ENCODE data around the gene SERINC2. TPM values are rescaled to one million over a fixed set of nuclear protein-coding genes. Genes with fewer than 3 reads are reported as not detected.
"Not testable (repeated sequence)": the region's sequence is repeated elsewhere in the genome, so short reads cannot be mapped to it uniquely, and the experiment has no call there.

Gene SERINC2
- total and polyA plus RNA-seq, 2 donors (not counting 1 experiment from before 2014, with no cell fraction given) = 28.4 to 104 TPM

DNA sequence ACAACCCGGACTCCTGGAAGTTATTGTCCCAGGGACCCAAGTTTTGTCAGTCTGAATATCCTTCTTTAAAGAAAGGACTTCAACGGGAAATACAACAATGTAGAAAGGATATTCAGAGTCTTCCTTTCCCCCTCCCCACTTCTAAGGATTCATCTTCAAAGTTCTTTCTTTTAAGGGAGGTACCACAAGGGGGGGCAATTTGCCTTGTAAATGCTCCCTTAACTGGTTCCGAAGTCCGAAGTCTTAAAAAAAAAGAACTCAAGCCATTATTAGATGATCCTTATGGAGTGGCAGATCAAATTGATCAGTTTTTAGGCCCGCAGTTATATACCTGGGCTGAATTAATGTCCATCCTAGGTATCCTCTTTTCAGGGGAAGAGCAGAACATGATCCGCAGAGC is 47.0 kb downstream of the SERINC2 start:
- Histone ChIP-seq H3K27me3 (ENCODE audit: control insufficient read depth, insufficient read depth, low read length) (peaks cover 19% of the 10 kb centered on the region), H3K9ac (ENCODE audit: insufficient read depth, low read length) (no peak overlapping the region), H2AFZ (ENCODE audit: low read length) (no peak overlapping the region), H3K9me3 (ENCODE audit: control insufficient read depth, insufficient read depth, low read depth, low read length) (peaks cover 3% of the 10 kb centered on the region), H3K27ac (ENCODE audit: insufficient read depth, low read length) (no peak overlapping the region), H3K79me2 (ENCODE audit: control insufficient read depth, insufficient read depth, low read length) (no peaks in the 10 kb centered on the region), H3K36me3 (ENCODE audit: control insufficient read depth, insufficient read depth, low read length) (no peaks in the 10 kb centered on the region), H4K20me1 (ENCODE audit: control insufficient read depth, extremely low read depth, insufficient read depth, low read length) (no peaks in the 10 kb centered on the region), H3K4me1 (ENCODE audit: control insufficient read depth, extremely low read depth, insufficient read depth, low read length) (no peaks in the 10 kb centered on the region), H3K4me3 (replicated peaks in 1 of 4; ENCODE audit: control extremely low read depth in 1 of 4, insufficient read depth in 1 of 4, low read depth in 3 of 4, low read length in 4 of 4) (no peak overlapping the region), H3K4me2 (ENCODE audit: extremely low read depth, insufficient read depth, low read length) (no peak overlapping the region)
- no peak for TF ChIP-seq EZH2 (IDR thresholded peaks at IDR 0.05; ENCODE audit: low read length, missing control alignments)
- TF ChIP-seq, protein P1, sequence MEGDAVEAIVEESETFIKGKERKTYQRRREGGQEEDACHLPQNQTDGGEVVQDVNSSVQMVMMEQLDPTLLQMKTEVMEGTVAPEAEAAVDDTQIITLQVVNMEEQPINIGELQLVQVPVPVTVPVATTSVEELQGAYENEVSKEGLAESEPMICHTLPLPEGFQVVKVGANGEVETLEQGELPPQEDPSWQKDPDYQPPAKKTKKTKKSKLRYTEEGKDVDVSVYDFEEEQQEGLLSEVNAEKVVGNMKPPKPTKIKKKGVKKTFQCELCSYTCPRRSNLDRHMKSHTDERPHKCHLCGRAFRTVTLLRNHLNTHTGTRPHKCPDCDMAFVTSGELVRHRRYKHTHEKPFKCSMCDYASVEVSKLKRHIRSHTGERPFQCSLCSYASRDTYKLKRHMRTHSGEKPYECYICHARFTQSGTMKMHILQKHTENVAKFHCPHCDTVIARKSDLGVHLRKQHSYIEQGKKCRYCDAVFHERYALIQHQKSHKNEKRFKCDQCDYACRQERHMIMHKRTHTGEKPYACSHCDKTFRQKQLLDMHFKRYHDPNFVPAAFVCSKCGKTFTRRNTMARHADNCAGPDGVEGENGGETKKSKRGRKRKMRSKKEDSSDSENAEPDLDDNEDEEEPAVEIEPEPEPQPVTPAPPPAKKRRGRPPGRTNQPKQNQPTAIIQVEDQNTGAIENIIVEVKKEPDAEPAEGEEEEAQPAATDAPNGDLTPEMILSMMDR (conservative IDR thresholded peaks at IDR 0.05 in 1 of 2, IDR thresholded peaks at IDR 0.05 in 1 of 2; ENCODE audit: low read depth in 1 of 2, low read length in 2 of 2) = peak in 1 of 2 donors; percentile 42
- peak; percentile 10 to 73 for DNase-seq (ENCODE audit: low read depth in 2 of 2)

DNA sequence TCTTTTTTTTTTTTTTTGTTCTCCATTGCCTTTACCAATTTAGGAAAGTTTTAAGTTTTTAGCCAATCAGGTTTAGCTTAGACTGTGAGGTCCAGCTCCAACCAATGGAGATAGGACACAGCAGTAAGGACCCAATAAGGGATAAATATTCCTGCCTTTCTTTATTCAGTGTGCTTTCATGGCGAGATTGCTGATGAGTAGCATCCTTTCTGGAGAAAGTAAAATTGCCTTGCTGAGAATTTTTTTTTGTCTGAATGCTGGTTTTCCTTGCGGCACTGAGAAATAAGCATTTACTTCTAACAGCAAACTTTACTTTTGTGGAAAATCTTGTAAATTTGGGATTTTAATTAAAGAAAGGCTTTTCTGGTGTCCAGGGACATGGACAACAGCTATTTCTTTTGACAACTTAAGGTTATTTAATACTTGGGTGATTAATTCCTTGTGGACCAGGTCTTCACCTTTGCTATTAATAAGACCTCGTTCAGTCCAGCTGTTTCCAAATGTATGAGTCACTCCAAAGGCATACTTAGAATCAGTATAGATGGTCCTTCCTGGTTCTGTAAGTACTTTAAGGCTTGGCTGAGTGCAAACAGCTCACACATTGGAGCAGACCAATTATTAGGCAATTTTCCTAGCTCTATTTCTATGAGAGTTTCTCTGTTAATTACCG is 54.1 kb downstream of the SERINC2 start:
- Histone ChIP-seq H3K79me2 (ENCODE audit: control insufficient read depth, insufficient read depth, low read length) (no peaks in the 10 kb centered on the region), H4K20me1 (ENCODE audit: control insufficient read depth, extremely low read depth, insufficient read depth, low read length) (no peaks in the 10 kb centered on the region), H3K4me2 (ENCODE audit: extremely low read depth, insufficient read depth, low read length) (no peak overlapping the region), H3K9me3 (ENCODE audit: control insufficient read depth, insufficient read depth, low read depth, low read length) (no peaks in the 10 kb centered on the region), H3K36me3 (ENCODE audit: control insufficient read depth, insufficient read depth, low read length) (no peaks in the 10 kb centered on the region), H3K4me1 (ENCODE audit: control insufficient read depth, extremely low read depth, insufficient read depth, low read length) (no peaks in the 10 kb centered on the region), H2AFZ (ENCODE audit: low read length) (no peak overlapping the region), H3K27me3 (ENCODE audit: control insufficient read depth, insufficient read depth, low read length) (peaks cover 4% of the 10 kb centered on the region), H3K27ac (ENCODE audit: insufficient read depth, low read length) (no peak overlapping the region), H3K4me3 (replicated peaks in 1 of 4; ENCODE audit: control extremely low read depth in 1 of 4, insufficient read depth in 1 of 4, low read depth in 3 of 4, low read length in 4 of 4) (no peak overlapping the region), H3K9ac (ENCODE audit: insufficient read depth, low read length) (no peak overlapping the region)
- TF ChIP-seq, protein P1 (conservative IDR thresholded peaks at IDR 0.05 in 1 of 2, IDR thresholded peaks at IDR 0.05 in 1 of 2; ENCODE audit: low read depth in 1 of 2, low read length in 2 of 2) = no peak
- TF ChIP-seq EZH2 (IDR thresholded peaks at IDR 0.05; ENCODE audit: low read length, missing control alignments) = no peak
- peak in 1 of 2 donors; percentile 36 for DNase-seq (ENCODE audit: low read depth in 2 of 2)

DNA sequence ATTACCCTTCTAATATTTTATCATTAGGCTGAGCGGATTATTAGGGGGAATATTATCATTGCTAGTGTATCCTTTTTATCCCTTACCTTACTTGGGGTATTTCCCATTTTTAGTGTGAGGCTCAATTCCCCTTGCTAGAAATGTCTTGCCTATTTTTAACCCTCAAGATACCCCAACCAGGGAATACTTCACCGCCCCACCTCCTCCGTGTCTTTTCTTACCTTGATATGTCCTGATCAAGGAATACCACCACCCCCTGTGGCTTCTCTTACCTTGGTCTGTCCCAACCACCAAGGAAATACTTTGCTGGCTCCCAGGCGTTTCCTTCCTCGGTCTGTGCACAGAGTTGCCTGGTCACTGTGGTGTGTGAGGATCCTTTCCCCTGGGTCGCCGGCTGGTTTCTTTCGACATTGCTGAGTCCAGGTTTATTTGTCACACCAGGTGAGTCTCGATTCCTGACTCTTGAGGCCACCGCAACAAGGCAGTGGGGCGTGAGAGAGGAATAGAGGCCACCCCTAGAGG is 57.8 kb downstream of the SERINC2 start:
- H2AFZ ChIP-seq (ENCODE audit: low read length) = no peak overlapping the region
- no peaks in the 10 kb centered on the region for H3K79me2 ChIP-seq (ENCODE audit: control insufficient read depth, insufficient read depth, low read length)
- no peaks in the 10 kb centered on the region for H4K20me1 ChIP-seq (ENCODE audit: control insufficient read depth, extremely low read depth, insufficient read depth, low read length)
- no peak overlapping the region for H3K4me2 ChIP-seq (ENCODE audit: extremely low read depth, insufficient read depth, low read length)
- no peak overlapping the region for H3K27ac ChIP-seq (ENCODE audit: insufficient read depth, low read length)
- peaks cover 2% of the 10 kb centered on the region for H3K27me3 ChIP-seq (ENCODE audit: control insufficient read depth, insufficient read depth, low read length)
- DNase-seq (ENCODE audit: low read depth in 2 of 2) = no peak
- H3K9me3 ChIP-seq (ENCODE audit: control insufficient read depth, insufficient read depth, low read depth, low read length) = no peaks in the 10 kb centered on the region
- no peak overlapping the region for H3K9ac ChIP-seq (ENCODE audit: insufficient read depth, low read length)
- H3K4me3 ChIP-seq (replicated peaks in 1 of 4; ENCODE audit: control extremely low read depth in 1 of 4, insufficient read depth in 1 of 4, low read depth in 3 of 4, low read length in 4 of 4) = no peak overlapping the region
- H3K4me1 ChIP-seq (ENCODE audit: control insufficient read depth, extremely low read depth, insufficient read depth, low read length) = no peaks in the 10 kb centered on the region
- H3K36me3 ChIP-seq (ENCODE audit: control insufficient read depth, insufficient read depth, low read length) = no peaks in the 10 kb centered on the region
- TF ChIP-seq EZH2 (IDR thresholded peaks at IDR 0.05; ENCODE audit: low read length, missing control alignments) = no peak
- TF ChIP-seq, protein P1 (conservative IDR thresholded peaks at IDR 0.05 in 1 of 2, IDR thresholded peaks at IDR 0.05 in 1 of 2; ENCODE audit: low read depth in 1 of 2, low read length in 2 of 2) = no peak

DNA sequence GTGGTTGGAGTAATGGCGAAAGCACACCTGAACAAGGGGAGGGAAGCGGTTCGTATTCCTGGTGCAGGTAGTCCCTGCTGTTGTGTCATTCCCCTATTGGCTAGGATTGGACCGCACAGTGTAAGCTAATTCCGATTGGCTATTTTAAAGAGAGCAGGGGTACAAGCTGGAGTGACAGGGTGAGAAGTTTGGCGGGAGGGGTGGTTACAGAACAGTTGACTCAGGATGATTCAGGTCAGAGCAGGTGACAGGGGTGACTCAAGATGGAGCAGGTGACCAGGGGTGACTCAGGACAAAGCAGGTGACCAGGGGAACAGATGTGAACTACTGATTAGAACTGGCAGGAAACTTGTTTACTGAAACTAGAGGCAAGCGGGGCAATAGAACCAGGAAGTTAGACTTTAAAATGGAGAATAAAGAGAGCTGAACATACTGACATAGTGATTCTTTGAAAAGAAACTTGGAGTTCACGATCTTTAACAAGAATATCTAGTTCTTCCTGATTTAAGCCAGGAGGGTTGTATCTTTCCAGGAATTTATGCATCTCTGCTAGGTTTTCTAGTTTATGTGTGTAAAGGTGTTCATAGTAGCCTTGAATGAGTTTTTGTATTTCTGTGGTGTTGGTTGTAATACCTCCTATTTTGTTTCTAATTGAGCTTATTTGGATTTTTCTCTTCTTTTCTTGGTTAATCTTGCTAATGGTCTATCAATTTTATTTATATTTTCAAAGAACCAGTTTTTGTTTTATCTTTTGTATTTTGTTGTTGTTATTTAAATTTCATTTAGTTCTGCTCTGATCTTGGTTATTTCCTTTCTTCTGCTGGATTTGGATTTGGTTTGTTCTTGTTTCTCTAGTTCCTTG is 58.7 kb downstream of the SERINC2 start:
- not testable (repeated sequence) for DNase-seq (ENCODE audit: low read depth in 2 of 2); H3K9ac ChIP-seq (ENCODE audit: insufficient read depth, low read length); H3K4me2 ChIP-seq (ENCODE audit: extremely low read depth, insufficient read depth, low read length); H3K9me3 ChIP-seq (ENCODE audit: control insufficient read depth, insufficient read depth, low read depth, low read length); H3K4me1 ChIP-seq (ENCODE audit: control insufficient read depth, extremely low read depth, insufficient read depth, low read length); H3K36me3 ChIP-seq (ENCODE audit: control insufficient read depth, insufficient read depth, low read length); H4K20me1 ChIP-seq (ENCODE audit: control insufficient read depth, extremely low read depth, insufficient read depth, low read length); H3K27ac ChIP-seq (ENCODE audit: insufficient read depth, low read length); H2AFZ ChIP-seq (ENCODE audit: low read length); H3K79me2 ChIP-seq (ENCODE audit: control insufficient read depth, insufficient read depth, low read length); H3K27me3 ChIP-seq (ENCODE audit: control insufficient read depth, insufficient read depth, low read length); H3K4me3 ChIP-seq (replicated peaks in 1 of 4; ENCODE audit: control extremely low read depth in 1 of 4, insufficient read depth in 1 of 4, low read depth in 3 of 4, low read length in 4 of 4)
